Spleen (tissue), 7 donors: ENCODE measurements around the gene STIM1.

Experiments used
- POLR2AphosphoS5 ChIP-seq, 3 donors: sonication (generic); formaldehyde crosslinking; IDR thresholded peaks; one replicate each; pipeline ENCODE4 v1.5.1; 2017; ENCODE audit warnings: antibody characterized with exemption in 3 of 3
- TF ChIP-seq, protein P1 (sequence below), 11 experiments: fragments of 200-600 bp in 7 of 11; fragments of 450-650 bp in 4 of 11; sonication (generic) in 4 of 11; IDR thresholded peaks in 8 of 11; conservative IDR thresholded peaks in 3 of 11; 1 replicate in 7 of 11; 2 replicates in 4 of 11; pipeline versions ENCODE4 v1.4.0 to v1.8.0; 2016 to 2021; ENCODE audit warnings: antibody characterized with exemption in 11 of 11, inconsistent platforms in 4 of 11, mild to moderate bottlenecking in 1 of 11
- donor health status: DM: no; HTN: no; CAD: no; lungs with moderate emphysema.
- donor health status: DM: no; HTN: no; CAD: no.
- donor health status: DM: no; HTN: no; CAD: no.

DNA sequence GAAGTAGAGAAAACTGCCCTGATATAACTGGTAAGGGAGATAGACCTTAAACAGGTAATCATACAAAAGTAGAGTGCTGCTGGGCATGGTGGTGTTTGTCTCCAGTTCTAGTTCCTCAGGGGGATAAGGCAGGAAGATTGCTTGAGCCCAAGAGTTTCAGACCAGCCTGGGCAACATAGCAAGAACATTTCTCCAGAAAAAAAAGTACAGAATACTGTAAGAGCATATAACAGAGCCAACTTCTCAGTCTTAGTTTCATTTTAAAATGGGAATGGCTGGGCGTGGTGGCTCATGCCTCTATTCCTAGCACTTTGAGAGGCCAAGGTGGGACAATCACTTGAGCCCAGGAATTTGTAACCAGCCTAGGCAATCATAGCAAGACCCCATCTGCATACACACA lies 10.2 kb upstream of the STIM1 start:
- TF ChIP-seq, protein P1, sequence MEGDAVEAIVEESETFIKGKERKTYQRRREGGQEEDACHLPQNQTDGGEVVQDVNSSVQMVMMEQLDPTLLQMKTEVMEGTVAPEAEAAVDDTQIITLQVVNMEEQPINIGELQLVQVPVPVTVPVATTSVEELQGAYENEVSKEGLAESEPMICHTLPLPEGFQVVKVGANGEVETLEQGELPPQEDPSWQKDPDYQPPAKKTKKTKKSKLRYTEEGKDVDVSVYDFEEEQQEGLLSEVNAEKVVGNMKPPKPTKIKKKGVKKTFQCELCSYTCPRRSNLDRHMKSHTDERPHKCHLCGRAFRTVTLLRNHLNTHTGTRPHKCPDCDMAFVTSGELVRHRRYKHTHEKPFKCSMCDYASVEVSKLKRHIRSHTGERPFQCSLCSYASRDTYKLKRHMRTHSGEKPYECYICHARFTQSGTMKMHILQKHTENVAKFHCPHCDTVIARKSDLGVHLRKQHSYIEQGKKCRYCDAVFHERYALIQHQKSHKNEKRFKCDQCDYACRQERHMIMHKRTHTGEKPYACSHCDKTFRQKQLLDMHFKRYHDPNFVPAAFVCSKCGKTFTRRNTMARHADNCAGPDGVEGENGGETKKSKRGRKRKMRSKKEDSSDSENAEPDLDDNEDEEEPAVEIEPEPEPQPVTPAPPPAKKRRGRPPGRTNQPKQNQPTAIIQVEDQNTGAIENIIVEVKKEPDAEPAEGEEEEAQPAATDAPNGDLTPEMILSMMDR (IDR thresholded peaks at IDR 0.05 in 8 of 11, conservative IDR thresholded peaks at IDR 0.05 in 3 of 11) = no peak
- TF ChIP-seq POLR2AphosphoS5 (IDR thresholded peaks at IDR 0.05) = no peak
